OCI-M2 (cell line): ENCODE measurements around the gene PTGR3.

Experiments used
- DNase-seq: peaks from one replicate; lab custom pipeline; 2025; ENCODE audit not compliant: unreplicated experiment; lab: John Stamatoyannopoulos, UW

The PTGR3 gene

GRCh38 chr18:75235896-75236295 lies 27.0 kb upstream of the PTGR3 start:
- DNase-seq = no peak

GRCh38 chr18:75234901-75235300 lies 26.0 kb upstream of the PTGR3 start:
- no peak for DNase-seq

DNA sequence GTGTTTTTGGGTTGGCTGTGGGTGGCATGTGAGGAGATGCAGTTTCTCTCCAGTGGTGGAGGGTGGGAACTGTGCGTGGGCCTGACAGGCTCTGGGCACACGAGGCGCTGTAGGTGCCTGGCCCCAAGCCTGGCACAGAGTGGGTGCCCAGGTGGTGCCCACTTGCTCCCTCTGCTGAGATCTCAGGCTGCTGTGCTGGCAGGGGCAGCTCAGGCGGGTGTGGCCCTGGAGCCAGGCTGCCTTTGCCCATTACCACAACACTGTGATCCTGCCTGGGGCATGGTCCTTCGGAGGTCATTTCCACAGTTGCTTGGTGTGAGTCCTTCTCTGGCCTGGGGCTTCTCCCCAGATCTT lies 22.1 kb upstream of the PTGR3 start:
- no peak for DNase-seq

DNA sequence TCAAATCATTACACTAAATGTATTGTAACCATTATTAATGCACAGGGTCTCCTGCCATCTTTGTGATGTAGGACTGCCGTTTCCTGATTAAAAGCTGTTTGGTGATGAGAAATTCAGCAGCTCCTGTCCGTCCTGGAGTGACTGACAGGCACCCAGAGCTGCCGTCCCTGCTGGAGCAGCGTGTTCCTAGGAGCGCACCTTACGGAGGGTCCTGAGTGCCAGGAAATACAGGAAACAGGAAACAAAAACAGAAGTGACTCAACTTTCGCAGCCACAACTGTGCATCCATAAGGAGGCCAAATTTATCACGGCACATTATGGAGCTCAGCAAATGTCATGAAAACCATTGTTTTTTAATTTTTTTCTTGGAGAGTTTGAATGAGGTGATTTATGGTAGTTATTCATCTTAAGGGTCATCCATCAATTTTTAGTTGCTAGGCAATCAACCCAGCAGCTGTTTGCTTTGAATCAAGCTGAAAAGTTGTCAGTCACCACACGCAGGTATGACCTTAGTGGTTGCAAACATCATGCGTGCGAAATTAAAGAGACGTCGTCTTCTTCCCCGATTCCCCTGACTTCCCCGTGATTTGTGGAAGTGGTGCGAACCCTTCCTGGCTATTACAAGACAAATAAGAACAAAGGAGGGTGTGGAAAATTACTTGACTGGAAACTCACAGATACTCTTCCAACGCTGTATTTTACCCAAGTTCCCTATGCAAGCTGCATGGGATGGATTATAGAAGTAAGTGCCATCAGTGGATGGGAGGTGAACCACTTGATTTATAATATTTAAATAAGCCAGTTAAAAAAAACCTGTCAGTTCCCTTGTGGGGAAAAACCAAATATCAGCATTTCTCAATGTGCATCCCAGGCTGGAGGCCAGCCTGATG lies 21.5 kb upstream of the PTGR3 start:
- DNase-seq = no peak

DNA sequence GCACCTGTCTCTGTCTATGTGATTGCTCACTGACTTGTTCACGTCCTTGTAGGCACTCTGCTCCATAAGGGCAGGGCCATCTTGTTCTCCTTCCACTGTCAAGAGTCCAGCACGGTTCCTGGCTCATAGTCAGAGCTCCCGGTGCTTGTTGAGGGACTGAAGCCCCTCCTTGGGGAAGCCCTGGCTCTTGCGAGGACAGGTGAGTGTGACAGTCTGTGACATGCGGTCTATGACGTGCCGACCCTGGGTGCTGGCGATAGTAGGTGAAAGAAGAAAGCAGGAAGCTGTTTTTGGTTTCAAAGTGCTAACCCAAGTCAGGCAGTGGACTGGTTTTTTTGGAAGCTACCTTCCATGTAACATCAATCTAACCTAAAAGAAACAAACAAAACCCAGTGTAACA lies 20.5 kb upstream of the PTGR3 start:
- no peak for DNase-seq

DNA sequence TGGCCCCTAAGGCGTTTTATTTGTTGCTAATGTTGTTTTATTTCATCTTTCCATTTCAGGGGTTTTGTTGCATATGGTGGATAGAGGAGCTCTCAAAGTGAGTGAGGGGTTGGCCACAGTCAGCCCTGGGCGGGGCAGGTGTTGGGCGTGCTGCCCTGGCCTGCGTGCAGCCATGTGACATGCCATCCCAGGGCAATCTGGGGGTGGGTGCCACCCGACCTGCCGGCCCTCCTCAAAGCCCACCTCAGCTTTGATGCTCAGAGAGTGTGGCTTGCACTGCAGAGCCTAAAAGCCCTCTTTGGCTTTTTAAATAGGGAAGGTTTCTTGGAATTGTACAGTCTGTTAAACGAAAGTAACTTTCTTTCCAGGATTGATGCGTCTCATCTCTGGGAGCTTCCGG lies 20.0 kb upstream of the PTGR3 start:
- no peak for DNase-seq

DNA sequence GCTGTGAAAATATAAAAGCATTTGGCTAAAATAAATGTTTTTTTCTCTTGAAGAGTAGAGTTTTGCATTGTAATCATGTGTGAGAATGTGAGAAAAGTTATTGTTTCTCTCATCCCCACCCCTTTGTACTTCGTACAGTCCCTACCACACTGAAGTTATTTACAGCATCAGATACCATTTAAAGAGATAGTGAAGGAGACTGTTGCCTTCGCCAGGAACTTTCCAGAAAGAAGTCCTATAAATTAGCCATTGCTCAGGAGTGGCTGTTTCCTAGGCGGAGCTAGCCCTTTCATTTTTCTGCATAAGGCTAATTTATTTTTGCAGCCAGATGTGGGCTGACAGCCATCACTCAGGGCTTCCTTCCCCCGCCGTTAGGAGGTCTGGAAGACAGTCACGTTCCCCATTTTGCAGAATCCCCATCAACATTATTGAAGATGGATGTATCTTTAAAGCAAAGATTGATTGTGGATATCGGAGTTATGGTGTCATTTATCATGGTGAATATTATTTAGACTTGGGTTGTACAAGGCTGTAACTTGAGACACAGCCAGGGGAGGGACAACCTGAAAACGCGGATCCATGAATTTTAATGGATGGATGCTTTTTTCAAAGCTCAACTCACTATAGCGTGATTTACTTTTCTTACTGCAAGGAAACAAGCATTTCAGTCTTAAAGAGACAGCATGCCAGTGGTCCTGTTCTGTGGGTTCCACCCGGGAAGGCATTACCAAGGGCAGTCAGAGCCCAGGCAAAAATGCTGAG lies 18.8 kb upstream of the PTGR3 start:
- DNase-seq = no peak

GRCh38 chr18:75226956-75227316 lies 18.0 kb upstream of the PTGR3 start:
- no peak for DNase-seq

GRCh38 chr18:75226286-75226955 lies 17.5 kb upstream of the PTGR3 start:
- DNase-seq = no peak

DNA sequence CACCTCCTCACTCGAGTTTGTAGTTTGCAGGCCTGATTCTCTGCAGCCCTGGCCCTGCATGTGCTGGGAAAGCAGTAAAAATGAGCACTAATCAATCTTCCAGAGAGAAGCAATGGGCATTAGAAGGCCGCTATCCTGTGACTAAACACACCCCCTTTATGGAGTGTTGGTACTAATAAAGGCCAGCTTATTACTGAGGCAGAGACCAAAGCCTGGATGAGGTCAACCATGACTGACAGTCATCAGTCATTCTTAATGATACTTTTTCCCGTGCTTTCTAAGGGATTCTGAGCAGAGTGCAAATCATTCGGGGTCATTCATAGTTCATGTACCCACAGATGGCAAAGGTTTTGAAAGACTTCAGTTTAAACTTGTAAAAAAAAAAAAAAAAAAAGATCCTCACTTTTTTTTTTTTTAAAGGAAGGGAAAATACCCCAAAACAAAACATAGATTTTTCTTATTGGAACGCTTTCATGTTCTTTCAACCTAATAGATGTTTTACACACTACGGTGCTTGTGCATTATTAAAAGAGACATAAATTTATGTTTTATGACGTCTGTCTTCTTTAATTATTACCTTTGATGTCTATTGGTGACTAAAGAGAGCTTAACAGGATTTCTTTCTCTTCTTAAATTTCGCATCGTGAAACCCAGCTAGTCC lies 14.9 kb upstream of the PTGR3 start:
- no peak for DNase-seq

DNA sequence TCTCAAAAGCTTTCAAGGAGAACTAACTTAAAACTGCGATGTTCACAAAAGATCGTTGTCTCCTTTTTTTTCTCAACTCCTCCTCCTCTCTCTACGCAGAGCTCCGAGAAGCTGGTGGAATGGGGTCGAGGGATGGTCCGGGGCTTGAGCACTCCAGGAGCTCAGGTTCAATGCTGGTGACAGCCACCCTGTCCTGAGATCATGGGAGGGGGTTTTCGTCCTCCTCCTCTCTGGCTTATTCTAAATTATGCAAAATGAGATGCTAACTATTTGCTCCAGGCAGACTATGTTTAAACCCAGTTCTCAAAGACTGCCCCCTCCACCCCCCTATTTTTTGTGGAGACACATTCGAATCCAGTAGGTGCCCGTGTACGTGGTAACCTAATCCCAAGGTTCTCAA lies 13.5 kb upstream of the PTGR3 start:
- DNase-seq = no peak

DNA sequence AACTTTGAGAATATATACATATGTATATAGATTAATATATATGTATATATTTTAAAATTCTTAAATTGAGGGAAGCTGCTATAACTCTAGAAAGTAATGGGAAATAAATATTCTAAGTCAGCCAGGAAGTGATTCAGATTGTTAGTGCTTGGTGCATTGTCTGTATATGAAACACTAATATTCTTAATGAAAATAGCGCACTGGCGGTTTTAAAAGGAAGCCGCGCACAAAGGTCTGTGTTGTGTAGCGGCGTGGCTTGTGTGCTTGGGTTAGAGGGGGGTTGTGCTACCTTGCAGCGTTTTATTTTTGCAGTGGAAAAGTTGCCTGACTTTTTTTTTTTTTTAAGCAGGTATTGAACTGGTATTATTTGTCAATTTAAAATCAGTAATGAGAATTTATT lies 13.0 kb upstream of the PTGR3 start:
- DNase-seq = no peak

DNA sequence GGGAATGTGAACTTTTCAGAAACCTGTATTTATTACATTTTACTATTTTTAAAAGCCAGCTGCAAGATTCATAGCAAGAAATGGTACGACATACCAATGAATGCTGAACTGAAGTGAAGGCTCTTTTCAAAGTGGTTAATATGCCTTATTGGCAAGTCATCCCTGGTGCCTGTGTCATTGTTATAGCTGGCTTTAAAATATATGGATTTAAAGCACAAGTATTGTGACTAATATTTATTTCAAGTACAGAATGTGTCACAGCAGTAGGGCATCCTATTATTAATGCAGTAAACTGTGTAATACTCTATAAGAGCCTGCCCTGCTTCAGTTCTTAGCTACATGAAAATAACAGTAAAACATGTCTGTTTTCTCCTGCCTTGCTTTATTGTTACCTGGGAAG lies 12.5 kb upstream of the PTGR3 start:
- DNase-seq = no peak

DNA sequence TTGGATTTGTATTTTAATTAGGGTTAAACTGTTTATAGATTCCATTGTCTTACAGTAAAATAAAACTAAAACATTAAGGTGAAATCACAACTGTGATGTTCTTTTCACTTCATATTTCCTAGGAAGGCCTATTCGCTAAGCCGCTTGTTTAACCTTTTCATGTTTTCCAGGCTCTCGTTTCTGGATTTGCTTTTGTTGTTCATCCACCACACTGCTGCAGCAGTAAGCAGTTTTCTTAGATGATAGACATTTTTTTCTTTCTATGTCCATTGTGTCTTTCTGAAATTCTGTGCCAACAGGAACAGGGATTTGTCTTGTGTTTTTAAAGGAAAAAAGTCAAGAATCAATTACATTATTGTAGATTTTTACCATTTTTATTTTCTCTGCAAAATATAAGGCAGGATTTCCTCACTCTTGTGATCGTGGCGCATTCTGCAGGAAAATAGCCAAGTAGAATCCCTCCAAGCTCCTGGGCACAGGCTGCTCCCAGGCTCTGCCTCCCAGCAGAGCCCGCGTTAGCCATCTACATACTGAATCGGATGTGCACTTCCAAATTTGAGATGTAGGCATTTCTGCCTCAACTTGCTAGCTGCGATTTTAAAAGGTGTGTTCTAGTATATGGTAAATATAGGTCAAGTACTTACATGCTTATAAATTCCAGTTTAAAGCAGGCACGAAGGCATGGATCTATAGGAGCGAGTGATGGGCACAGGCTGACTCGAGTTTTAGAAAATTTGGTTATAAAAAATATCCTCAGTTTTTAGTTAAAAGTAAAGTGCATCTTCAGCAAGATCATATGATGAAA lies 11.8 kb upstream of the PTGR3 start:
- DNase-seq = no peak

DNA sequence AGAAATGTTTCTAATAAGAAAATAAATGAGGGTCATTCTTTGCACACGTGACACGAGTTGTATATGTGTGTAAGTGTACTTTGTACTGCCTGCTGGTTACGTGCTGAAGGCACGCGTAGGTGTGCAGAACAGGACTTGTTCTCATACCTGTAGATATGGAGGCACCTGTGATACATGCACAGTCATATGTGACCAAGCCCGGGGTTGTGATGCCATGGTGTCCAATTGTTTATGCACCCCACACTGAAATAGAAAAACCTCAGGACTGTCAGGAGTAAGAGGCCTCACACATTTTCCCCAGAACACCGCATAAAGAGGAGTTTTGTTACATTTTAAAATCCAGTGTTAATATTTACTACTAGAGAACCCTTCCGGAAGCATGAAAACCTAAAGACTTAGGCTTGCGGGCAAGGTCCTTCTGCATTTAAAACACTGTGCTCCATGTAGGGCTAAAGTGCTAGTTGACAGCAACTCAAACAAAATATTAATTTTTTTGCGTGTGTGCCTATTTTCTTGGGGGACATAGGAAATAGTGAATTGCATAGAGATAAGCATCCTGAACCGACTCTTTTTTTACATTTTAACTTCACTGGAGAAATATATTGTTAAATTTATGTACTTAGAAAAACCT lies 10.9 kb upstream of the PTGR3 start:
- no peak for DNase-seq

DNA sequence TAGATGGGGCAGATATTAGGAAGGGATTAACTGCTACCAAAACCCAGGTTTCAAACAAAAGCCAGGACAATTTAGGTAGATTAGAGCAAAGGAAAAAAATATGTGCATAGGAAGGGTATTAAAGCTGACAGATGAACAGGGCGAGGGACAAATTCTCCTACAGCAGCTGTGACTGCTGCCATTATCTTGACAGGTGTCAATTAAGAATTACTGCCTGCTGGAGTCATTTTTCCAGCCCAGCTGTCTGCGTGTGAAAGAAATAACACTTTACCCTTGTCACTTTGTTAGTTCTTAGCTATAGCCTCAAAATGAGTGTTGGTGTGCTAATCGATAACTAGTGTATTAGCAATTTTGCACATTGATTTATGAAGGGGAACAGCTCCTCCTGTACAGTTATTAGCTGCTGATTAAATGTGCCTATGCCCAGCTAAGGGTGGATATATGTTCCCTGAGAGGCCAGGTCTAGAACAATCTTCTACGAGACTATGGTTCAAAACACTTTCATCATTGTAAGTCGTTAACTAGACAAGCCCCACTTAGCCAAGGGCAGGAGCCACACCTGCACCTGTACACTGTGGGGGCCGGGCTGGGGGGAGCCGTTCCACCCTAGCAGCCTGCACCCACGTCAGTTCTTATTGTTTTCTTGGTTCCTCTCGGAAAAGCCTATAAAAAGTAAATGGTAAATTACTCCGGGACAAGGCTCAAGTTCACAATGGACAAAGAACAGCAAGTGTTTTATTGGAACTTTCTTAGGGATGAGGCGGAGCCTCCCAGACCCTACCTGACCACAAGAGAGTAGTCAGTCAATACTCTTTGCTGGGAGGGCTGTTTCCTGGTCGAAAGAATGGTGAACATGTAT lies 9.4 kb upstream of the PTGR3 start:
- DNase-seq = no peak

DNA sequence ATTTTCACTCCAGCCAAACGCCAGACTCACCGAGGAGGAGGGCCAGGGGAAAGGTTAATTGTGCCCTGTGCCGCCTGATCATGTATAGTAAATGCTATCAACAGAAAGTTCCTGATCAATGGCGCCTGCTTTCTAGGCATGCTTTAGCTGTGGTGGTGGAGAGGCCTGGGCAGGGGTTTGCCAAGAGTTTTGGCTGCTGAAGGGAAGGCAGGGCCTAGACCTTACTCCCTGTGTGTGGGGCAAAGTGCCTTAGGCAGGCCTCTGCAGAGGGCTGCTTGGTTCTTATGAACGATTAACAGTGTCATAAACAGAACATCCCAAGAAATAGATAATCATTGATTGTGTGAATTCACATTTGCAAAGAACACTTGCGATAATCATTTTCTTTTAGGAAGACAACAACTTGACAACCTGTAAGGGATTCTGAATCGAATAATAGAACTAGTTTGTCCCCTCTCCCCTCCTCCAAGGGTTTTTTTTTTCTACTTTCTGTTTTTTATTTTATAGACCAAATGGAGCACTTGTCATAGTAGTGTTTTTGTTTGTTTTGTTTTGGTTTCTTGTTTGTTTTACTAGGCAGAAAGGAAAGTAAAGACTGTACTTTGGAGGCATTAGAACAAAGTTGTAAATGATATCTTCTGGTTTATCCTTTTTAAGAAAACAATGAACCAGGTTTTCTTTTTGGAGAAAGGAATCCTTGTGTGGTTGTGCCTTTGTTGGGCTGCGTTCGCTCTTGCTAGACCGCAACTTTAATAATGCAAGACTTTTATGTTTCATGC lies 8.2 kb upstream of the PTGR3 start:
- DNase-seq = no peak

- DNase-seq = no peak
These were observed 7.4 kb upstream of the PTGR3 start for GRCh38 chr18:75216212-75216910.
